ENCODE measurements around the gene ZNF202.

DNA sequence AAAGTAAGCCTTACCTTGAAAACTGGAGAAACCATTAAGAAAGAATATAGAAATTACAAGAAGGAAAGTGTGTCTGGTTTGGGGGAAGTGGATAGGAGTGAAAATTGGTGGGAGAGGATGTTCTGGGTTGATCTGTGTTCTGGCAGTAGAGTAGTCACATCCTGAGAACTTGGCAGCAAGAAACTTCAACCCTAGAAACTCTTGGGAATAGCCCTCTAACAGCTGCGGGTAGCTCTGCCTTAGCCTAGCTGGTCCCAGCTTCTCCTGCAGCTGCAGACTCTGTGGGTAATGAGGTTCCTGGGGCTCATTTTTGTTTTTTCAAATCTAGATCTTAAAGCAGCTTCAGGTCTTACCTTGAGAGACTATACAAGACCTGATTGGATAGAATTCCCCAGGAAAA, 37.1 kb upstream of the ZNF202 start:
- TF ChIP-seq, protein P1, sequence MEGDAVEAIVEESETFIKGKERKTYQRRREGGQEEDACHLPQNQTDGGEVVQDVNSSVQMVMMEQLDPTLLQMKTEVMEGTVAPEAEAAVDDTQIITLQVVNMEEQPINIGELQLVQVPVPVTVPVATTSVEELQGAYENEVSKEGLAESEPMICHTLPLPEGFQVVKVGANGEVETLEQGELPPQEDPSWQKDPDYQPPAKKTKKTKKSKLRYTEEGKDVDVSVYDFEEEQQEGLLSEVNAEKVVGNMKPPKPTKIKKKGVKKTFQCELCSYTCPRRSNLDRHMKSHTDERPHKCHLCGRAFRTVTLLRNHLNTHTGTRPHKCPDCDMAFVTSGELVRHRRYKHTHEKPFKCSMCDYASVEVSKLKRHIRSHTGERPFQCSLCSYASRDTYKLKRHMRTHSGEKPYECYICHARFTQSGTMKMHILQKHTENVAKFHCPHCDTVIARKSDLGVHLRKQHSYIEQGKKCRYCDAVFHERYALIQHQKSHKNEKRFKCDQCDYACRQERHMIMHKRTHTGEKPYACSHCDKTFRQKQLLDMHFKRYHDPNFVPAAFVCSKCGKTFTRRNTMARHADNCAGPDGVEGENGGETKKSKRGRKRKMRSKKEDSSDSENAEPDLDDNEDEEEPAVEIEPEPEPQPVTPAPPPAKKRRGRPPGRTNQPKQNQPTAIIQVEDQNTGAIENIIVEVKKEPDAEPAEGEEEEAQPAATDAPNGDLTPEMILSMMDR (IDR thresholded peaks at IDR 0.05; ENCODE audit: low read depth, low read length, poor library complexity, severe bottlenecking), result no peak
- TF ChIP-seq EZH2phosphoT487 (IDR thresholded peaks at IDR 0.05; ENCODE audit: borderline replicate concordance, low read length), result no peak

Measured in DOHH2 (cell line).